DOHH2 (cell line): ENCODE data around the gene OSBPL9.

ENCODE experiments used
- H3F3A ChIP-seq: fragments of 200-600 bp; sonication (generic), shearing (Covaris generic); 2 replicates; pipeline ENCODE4 v1.6.0; 2016; ENCODE audit warnings: antibody characterized with exemption, mild to moderate bottlenecking; ENCODE audit not compliant: control insufficient read depth, insufficient read depth
- H3K27ac ChIP-seq: fragments of 200-600 bp; sonication (generic); 2 replicates; pipeline ENCODE4 v1.5.1; 2014; ENCODE audit warnings: low read depth, mild to moderate bottlenecking, low read length, moderate library complexity
- H3K27me3 ChIP-seq: fragments of 200-600 bp; sonication (generic); 2 replicates; pipeline ENCODE4 v1.6.1; 2014; ENCODE audit warnings: mild to moderate bottlenecking, low read length, mixed read lengths; ENCODE audit not compliant: control insufficient read depth
- H3K36me3 ChIP-seq: fragments of 200-600 bp; sonication (generic); 2 replicates; pipeline ENCODE4 v1.6.1; 2014; ENCODE audit warnings: mild to moderate bottlenecking, low read length, moderate library complexity, mixed read lengths; ENCODE audit not compliant: control insufficient read depth
- H3K4me1 ChIP-seq: fragments of 200-600 bp; sonication (generic); 2 replicates; pipeline ENCODE4 v1.6.1; 2014; ENCODE audit warnings: mild to moderate bottlenecking, low read length, mixed read lengths; ENCODE audit not compliant: control insufficient read depth
- H3K4me2 ChIP-seq: fragments of 200-600 bp; sonication (generic); 2 replicates; pipeline ENCODE4 v1.6.0; 2014; ENCODE audit warnings: mild to moderate bottlenecking, low read length, moderate library complexity
- H3K4me3 ChIP-seq: fragments of 200-600 bp; sonication (generic); 2 replicates; pipeline ENCODE4 v1.5.1; 2014; ENCODE audit warnings: mild to moderate bottlenecking, low read length, mixed read lengths
- H3K79me2 ChIP-seq: fragments of 200-600 bp; sonication (generic); 2 replicates; pipeline ENCODE4 v1.6.1; 2014; ENCODE audit warnings: mild to moderate bottlenecking, low read length, mixed read lengths; ENCODE audit not compliant: control insufficient read depth
- H3K9me2 ChIP-seq: fragments of 200-600 bp; sonication (generic); replicated peaks from 2 replicates; pipeline ENCODE4 v1.6.1; 2014; ENCODE audit warnings: mild to moderate bottlenecking, low read length, mixed read lengths; ENCODE audit not compliant: control insufficient read depth
- H3K9me3 ChIP-seq: fragments of 200-600 bp; sonication (generic); 2 replicates; pipeline ENCODE4 v1.6.1; 2014; ENCODE audit warnings: antibody characterized with exemption, low read length, mixed read lengths; ENCODE audit not compliant: control insufficient read depth, insufficient read depth
- H4K20me1 ChIP-seq: fragments of 200-600 bp; sonication (generic); 2 replicates; pipeline ENCODE4 v1.6.0; 2014; ENCODE audit warnings: low read depth, mild to moderate bottlenecking, antibody characterized with exemption, low read length, moderate library complexity; ENCODE audit not compliant: control insufficient read depth, insufficient read depth
- EZH2phosphoT487 ChIP-seq: fragments of 200-600 bp; sonication (generic); IDR thresholded peaks from 2 replicates; pipeline ENCODE4 v1.6.1; 2017; ENCODE audit warnings: borderline replicate concordance, mild to moderate bottlenecking, antibody characterized with exemption, low read length, moderate library complexity, mixed read lengths
- TF ChIP-seq, protein P1 (sequence below): fragments of 200-600 bp; sonication (generic); IDR thresholded peaks from one replicate; pipeline ENCODE4 v1.5.1; 2014; ENCODE audit warnings: antibody characterized with exemption, mild to moderate bottlenecking, low read depth, low read length; ENCODE audit not compliant: poor library complexity, severe bottlenecking

OSBPL9 gene

DNA sequence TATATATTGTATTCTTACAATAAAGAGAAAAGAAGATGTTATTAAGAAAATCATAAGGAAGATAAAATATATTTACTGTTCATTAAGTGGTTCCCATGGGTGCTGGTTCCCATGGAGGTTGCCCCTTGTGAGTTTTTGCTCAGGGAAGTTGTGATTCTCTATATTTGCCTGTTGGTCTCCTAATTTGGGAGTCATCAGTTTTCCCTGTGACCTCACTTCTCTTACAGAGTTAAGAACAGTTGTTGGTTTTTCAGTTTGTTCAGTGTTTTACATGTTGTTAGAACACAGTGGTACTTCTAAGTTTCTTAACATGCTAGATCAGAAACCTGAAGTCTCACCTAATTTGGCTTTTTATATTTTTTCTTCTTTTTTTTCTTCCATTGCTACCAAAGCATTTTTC is 109.2 kb downstream of the OSBPL9 start:
- Histone ChIP-seq H3K27ac (no peak overlapping the region), H3K27me3 (no peaks in the 10 kb centered on the region), H3K4me3 (no peak overlapping the region), H3K79me2 (peaks cover 22% of the 10 kb centered on the region), H3K9me2 (no peaks in the 10 kb centered on the region), H3K4me2 (no peak overlapping the region), H3K9me3 (no peaks in the 10 kb centered on the region), H3F3A (no peaks in the 10 kb centered on the region), H4K20me1 (no peaks in the 10 kb centered on the region), H3K36me3 (no peaks in the 10 kb centered on the region; the same call in 1 of the 2 replicates), H3K4me1 (peaks cover 27% of the 10 kb centered on the region)
- TF ChIP-seq, protein P1, sequence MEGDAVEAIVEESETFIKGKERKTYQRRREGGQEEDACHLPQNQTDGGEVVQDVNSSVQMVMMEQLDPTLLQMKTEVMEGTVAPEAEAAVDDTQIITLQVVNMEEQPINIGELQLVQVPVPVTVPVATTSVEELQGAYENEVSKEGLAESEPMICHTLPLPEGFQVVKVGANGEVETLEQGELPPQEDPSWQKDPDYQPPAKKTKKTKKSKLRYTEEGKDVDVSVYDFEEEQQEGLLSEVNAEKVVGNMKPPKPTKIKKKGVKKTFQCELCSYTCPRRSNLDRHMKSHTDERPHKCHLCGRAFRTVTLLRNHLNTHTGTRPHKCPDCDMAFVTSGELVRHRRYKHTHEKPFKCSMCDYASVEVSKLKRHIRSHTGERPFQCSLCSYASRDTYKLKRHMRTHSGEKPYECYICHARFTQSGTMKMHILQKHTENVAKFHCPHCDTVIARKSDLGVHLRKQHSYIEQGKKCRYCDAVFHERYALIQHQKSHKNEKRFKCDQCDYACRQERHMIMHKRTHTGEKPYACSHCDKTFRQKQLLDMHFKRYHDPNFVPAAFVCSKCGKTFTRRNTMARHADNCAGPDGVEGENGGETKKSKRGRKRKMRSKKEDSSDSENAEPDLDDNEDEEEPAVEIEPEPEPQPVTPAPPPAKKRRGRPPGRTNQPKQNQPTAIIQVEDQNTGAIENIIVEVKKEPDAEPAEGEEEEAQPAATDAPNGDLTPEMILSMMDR, result no peak
- no peak for TF ChIP-seq EZH2phosphoT487

DNA sequence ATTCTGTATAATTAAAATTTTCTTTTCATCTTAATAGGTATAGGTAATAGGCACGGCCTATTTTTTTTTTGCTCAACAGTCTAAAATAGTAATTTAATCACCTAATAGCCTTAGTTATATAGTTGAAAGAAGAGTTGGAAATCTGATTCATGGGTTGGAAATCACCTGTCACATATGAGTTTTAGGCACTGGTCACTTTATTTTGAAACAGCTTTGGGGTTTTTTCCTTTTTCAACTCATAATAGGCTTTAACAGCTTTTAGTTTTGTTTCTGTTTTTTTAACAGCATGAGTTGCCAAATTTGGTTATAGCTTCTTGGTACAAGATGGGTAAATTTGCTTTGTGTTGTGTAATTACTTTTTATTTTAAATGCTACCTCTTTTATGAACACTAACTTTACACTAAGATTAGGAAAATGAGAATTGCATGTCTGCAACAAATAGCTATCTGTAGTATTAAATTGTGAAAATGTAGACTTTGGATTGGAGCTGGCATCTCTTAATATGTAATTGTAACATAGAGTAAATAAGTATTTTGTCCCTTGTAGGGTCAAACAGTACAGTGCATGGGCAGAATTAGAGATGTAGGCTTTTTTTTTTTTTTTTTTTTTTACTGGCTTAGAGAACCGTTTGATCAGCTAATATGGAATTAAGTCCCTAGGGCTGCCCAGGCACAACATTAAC is 109.8 kb downstream of the OSBPL9 start:
- Histone ChIP-seq H3K4me1 (peaks cover 33% of the 10 kb centered on the region), H3K36me3 (no peaks in the 10 kb centered on the region; the same call in 1 of the 2 replicates), H3K27ac (no peak overlapping the region), H3F3A (no peaks in the 10 kb centered on the region), H3K9me2 (no peaks in the 10 kb centered on the region), H4K20me1 (no peaks in the 10 kb centered on the region; the same call in 1 of the 2 replicates), H3K4me3 (no peak overlapping the region), H3K4me2 (no peak overlapping the region), H3K79me2 (peaks cover 28% of the 10 kb centered on the region), H3K27me3 (no peaks in the 10 kb centered on the region), H3K9me3 (no peaks in the 10 kb centered on the region)
- TF ChIP-seq, protein P1, result no peak
- TF ChIP-seq EZH2phosphoT487, result no peak

DNA sequence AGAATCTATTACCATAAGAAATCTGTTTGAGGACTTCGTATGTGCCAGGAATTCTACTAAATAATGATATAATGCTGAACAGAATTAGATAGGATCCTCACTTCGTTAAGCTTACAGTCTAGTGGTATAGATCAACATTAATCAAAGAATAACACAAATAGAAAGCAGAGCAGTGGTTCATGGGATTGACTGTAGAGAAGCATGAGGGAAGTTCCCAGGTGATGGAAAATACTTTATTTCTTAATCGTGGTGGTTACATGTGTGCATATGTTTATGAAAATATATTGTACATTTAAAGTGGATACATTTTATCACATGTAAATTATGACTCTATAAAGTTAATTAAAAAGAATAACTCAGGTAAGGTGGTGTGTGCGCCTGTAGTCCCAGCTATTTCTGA is 110.5 kb downstream of the OSBPL9 start:
- TF ChIP-seq EZH2phosphoT487, result no peak
- TF ChIP-seq, protein P1, result no peak
- H4K20me1 ChIP-seq, result peaks cover 6% of the 10 kb centered on the region
- no peaks in the 10 kb centered on the region for H3F3A ChIP-seq
- no peaks in the 10 kb centered on the region for H3K9me2 ChIP-seq
- no peaks in the 10 kb centered on the region for H3K9me3 ChIP-seq
- H3K27ac ChIP-seq, result no peak overlapping the region
- peaks cover 40% of the 10 kb centered on the region for H3K4me1 ChIP-seq
- peaks cover 4% of the 10 kb centered on the region for H3K36me3 ChIP-seq
- no peak overlapping the region for H3K4me3 ChIP-seq
- H3K27me3 ChIP-seq, result no peaks in the 10 kb centered on the region
- no peak overlapping the region for H3K4me2 ChIP-seq
- H3K79me2 ChIP-seq, result peaks cover 35% of the 10 kb centered on the region
